Fibroblast of lung (primary cell): ENCODE data around the gene TRIM37.

Source experiments
- CTCF ChIP-seq, 2 donors: IDR thresholded peaks in 1 of 2; conservative IDR thresholded peaks in 1 of 2; 1 replicate in 1 of 2; 2 replicates in 1 of 2; pipeline ENCODE4 v1.5.1; 2011 to 2012; ENCODE audit warnings: low read length in 2 of 2, control low read depth in 1 of 2, inconsistent platforms in 1 of 2, low read depth in 1 of 2, mild to moderate bottlenecking in 1 of 2
- EZH2 ChIP-seq: IDR thresholded peaks from 2 replicates; pipeline ENCODE4 v1.5.1; 2012; ENCODE audit warnings: low read length, control low read depth, mild to moderate bottlenecking; ENCODE audit errors: missing control alignments

DNA sequence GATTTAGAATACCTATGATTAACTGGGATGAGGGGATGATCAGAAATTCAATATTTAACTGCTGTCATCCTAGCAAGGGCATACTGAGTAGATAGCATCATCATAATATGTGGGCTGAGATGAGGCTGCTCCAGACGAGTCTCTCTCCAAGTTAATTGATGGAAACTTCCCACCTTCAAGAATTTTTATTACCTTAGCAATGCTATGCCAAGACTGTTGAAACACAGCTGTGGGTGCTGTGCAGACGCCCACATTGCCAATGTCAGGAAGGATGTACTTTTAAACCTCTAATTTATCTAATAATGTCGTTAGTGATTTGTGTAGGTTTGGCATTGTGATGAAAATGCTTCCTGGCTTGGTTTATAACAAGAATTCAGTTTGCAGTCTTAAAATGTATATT is 170.4 kb downstream of the TRIM37 start:
- TF ChIP-seq EZH2 (no peak), CTCF (conservative IDR thresholded peaks at IDR 0.05 in 1 of 2, IDR thresholded peaks at IDR 0.05 in 1 of 2; ENCODE audit: low read depth in 1 of 2, low read length in 2 of 2) (no peak)
